ENCODE measurements around the gene RTN4R. TPM values are rescaled to one million over a fixed set of nuclear protein-coding genes. Genes with fewer than 3 reads are reported as not detected.
A peak's percentile ranks its signal among the peaks of the same experiment; 100 is the strongest.

RTN4R gene
- total RNA-seq, 1 experiment from 2014 or later = 7.2 TPM

- in situ Hi-C loops (cut with HindIII; ENCODE audit: low pct_unique_long_range_greater_than_20kb, low sequenced_read_pairs) = no loop called here
Measured at GRCh38 chr22:20239676-20240446, 28.3 kb downstream of the RTN4R start.

GRCh38 chr22:20238901-20239675 lies 29.0 kb downstream of the RTN4R start:
- no peak for DNase-seq (ENCODE audit: low read depth, low spot score)
- in situ Hi-C loops (cut with HindIII; ENCODE audit: low pct_unique_long_range_greater_than_20kb, low sequenced_read_pairs) = no loop called here

More at GRCh38 chr22:20239676-20240446, 28.3 kb downstream of the RTN4R start:
- no peak for DNase-seq (ENCODE audit: low read depth, low spot score)

GRCh38 chr22:20238536-20238900 lies 29.6 kb downstream of the RTN4R start:
- DNase-seq (ENCODE audit: low read depth, low spot score) = peak; percentile 64
- in situ Hi-C loops (cut with HindIII; ENCODE audit: low pct_unique_long_range_greater_than_20kb, low sequenced_read_pairs) = no loop called here

- no peak for DNase-seq (ENCODE audit: low read depth, low spot score)
- in situ Hi-C loops (cut with HindIII; ENCODE audit: low pct_unique_long_range_greater_than_20kb, low sequenced_read_pairs) = no loop called here
Measured at GRCh38 chr22:20237480-20238440, 30.4 kb downstream of the RTN4R start.

GRCh38 chr22:20236052-20236717 lies 31.9 kb downstream of the RTN4R start:
- in situ Hi-C loops (cut with HindIII; ENCODE audit: low pct_unique_long_range_greater_than_20kb, low sequenced_read_pairs) = no loop called here
- DNase-seq (ENCODE audit: low read depth, low spot score) = no peak

- DNase-seq (ENCODE audit: low read depth, low spot score) = no peak
- in situ Hi-C loops (cut with HindIII; ENCODE audit: low pct_unique_long_range_greater_than_20kb, low sequenced_read_pairs) = no loop called here
Measured at GRCh38 chr22:20235389-20235991, 32.6 kb downstream of the RTN4R start.

GRCh38 chr22:20234760-20235388 lies 33.2 kb downstream of the RTN4R start:
- in situ Hi-C loops (cut with HindIII; ENCODE audit: low pct_unique_long_range_greater_than_20kb, low sequenced_read_pairs) = no loop called here
- no peak for DNase-seq (ENCODE audit: low read depth, low spot score)

GRCh38 chr22:20234314-20234682 lies 33.8 kb downstream of the RTN4R start:
- no peak for DNase-seq (ENCODE audit: low read depth, low spot score)
- in situ Hi-C loops (cut with HindIII; ENCODE audit: low pct_unique_long_range_greater_than_20kb, low sequenced_read_pairs) = no loop called here

GRCh38 chr22:20233351-20234313 lies 34.5 kb downstream of the RTN4R start:
- DNase-seq (ENCODE audit: low read depth, low spot score) = no peak
- in situ Hi-C loops (cut with HindIII; ENCODE audit: low pct_unique_long_range_greater_than_20kb, low sequenced_read_pairs) = no loop called here

- in situ Hi-C loops (cut with HindIII; ENCODE audit: low pct_unique_long_range_greater_than_20kb, low sequenced_read_pairs) = no loop called here
Measured at GRCh38 chr22:20232781-20233180, 35.3 kb downstream of the RTN4R start.

GRCh38 chr22:20232237-20232598 lies 35.9 kb downstream of the RTN4R start:
- in situ Hi-C loops (cut with HindIII; ENCODE audit: low pct_unique_long_range_greater_than_20kb, low sequenced_read_pairs) = no loop called here
- no peak for DNase-seq (ENCODE audit: low read depth, low spot score)

More at GRCh38 chr22:20232781-20233180, 35.3 kb downstream of the RTN4R start:
- DNase-seq (ENCODE audit: low read depth, low spot score) = no peak

GRCh38 chr22:20231514-20232236 lies 36.4 kb downstream of the RTN4R start:
- no peak for DNase-seq (ENCODE audit: low read depth, low spot score)
- in situ Hi-C loops (cut with HindIII; ENCODE audit: low pct_unique_long_range_greater_than_20kb, low sequenced_read_pairs) = no loop called here

- DNase-seq (ENCODE audit: low read depth, low spot score) = no peak
- in situ Hi-C loops (cut with HindIII; ENCODE audit: low pct_unique_long_range_greater_than_20kb, low sequenced_read_pairs) = no loop called here
Measured at GRCh38 chr22:20230777-20231420, 37.2 kb downstream of the RTN4R start.

- in situ Hi-C loops (cut with HindIII; ENCODE audit: low pct_unique_long_range_greater_than_20kb, low sequenced_read_pairs) = no loop called here
- DNase-seq (ENCODE audit: low read depth, low spot score) = no peak
Measured at GRCh38 chr22:20229916-20230775, 38.0 kb downstream of the RTN4R start.
